Measurements from ENCODE around the gene MACROD2. TPM values are rescaled to one million over a fixed set of nuclear protein-coding genes. Genes with fewer than 3 reads are reported as not detected.

MACROD2 gene
- total and polyA plus RNA-seq, 8 donors, result 0.78 to 31.3 (median 10.9) TPM; not detected in 1

DNA sequence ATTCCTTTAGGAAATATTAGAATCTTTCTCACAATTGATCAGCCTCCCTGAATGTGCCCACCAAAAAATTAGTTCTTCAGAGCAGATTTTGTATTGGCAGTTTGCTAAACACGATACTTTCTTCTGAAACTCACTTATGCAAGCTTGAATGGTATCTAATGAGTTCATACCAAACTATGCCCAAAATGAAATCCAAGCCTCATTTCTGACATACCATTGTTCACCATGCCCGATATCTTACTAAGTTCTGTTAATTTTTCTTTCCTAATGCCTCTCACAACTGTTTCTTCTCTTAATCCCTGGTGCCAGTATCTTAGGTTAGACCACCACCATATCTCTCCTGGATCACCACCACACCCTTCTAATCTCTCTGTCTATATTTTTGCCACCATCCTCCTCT lies 1822.0 kb downstream of the MACROD2 start:
- H3K27me3 ChIP-seq, result no peaks in the 10 kb centered on the region
- H3K9me3 ChIP-seq, result no peaks in the 10 kb centered on the region
- no peaks in the 10 kb centered on the region for H3K36me3 ChIP-seq
- intact Hi-C loops (cut with DNase I; ENCODE audit: low total_unique reads), result no loop called here
- TF ChIP-seq POLR2A (IDR thresholded peaks at IDR 0.05) (no peak), POLR2AphosphoS5 (IDR thresholded peaks at IDR 0.05) (no peak), EP300 (IDR thresholded peaks at IDR 0.05) (no peak)
- TF ChIP-seq, protein P1, sequence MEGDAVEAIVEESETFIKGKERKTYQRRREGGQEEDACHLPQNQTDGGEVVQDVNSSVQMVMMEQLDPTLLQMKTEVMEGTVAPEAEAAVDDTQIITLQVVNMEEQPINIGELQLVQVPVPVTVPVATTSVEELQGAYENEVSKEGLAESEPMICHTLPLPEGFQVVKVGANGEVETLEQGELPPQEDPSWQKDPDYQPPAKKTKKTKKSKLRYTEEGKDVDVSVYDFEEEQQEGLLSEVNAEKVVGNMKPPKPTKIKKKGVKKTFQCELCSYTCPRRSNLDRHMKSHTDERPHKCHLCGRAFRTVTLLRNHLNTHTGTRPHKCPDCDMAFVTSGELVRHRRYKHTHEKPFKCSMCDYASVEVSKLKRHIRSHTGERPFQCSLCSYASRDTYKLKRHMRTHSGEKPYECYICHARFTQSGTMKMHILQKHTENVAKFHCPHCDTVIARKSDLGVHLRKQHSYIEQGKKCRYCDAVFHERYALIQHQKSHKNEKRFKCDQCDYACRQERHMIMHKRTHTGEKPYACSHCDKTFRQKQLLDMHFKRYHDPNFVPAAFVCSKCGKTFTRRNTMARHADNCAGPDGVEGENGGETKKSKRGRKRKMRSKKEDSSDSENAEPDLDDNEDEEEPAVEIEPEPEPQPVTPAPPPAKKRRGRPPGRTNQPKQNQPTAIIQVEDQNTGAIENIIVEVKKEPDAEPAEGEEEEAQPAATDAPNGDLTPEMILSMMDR (IDR thresholded peaks at IDR 0.05), result no peak
- WGBS, 5 donors, result 84 to 95% (median 93%) methylated on average over 2 of the region's 2 CpGs
- H3K27ac ChIP-seq, result no peak overlapping the region
- peaks cover 0 to 15% (median 3%) of the 10 kb centered on the region in 4 donors for H3K4me1 ChIP-seq
- DNase-seq, result no peak
- H3K4me3 ChIP-seq, result no peak overlapping the region

DNA sequence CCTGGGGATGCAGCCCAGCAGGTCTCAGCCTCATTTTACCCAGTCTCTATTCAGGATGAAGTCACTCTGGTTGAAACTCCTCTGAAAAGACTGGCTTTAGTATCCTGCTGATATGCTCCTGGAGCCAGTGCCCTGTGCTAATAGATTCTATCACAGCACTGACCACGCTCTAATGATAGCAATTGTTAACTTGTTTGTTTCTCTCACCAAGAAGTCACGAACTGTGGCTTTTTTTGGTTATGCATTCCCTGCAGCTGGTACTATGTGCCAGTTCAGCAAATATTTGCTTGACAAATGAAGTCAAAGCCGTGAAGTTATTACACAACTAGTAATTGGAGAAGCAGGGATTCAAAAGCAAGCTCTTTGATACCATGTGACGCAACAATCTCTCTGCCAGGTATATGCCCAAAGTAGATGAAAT lies 1823.3 kb downstream of the MACROD2 start:
- peak; percentile 33 to 53 for DNase-seq
- 28 to 55% (median 41%) methylated on average over 4 of the region's 4 CpGs for WGBS, 5 donors
- no peak overlapping the region for H3K27ac ChIP-seq
- H3K4me3 ChIP-seq, result no peak overlapping the region
- TF ChIP-seq EP300 (IDR thresholded peaks at IDR 0.05), result no peak
- TF ChIP-seq POLR2A (IDR thresholded peaks at IDR 0.05), result no peak
- peak in 2 of 3 donors; percentile 55 to 68 for TF ChIP-seq POLR2AphosphoS5 (IDR thresholded peaks at IDR 0.05)
- TF ChIP-seq, protein P1 (IDR thresholded peaks at IDR 0.05), result no peak
- intact Hi-C loops (cut with DNase I; ENCODE audit: low total_unique reads), result no loop called here
- H3K27me3 ChIP-seq, result no peaks in the 10 kb centered on the region
- peaks cover 0 to 15% (median 3%) of the 10 kb centered on the region in 4 donors for H3K4me1 ChIP-seq
- H3K36me3 ChIP-seq, result no peaks in the 10 kb centered on the region
- no peaks in the 10 kb centered on the region for H3K9me3 ChIP-seq

DNA sequence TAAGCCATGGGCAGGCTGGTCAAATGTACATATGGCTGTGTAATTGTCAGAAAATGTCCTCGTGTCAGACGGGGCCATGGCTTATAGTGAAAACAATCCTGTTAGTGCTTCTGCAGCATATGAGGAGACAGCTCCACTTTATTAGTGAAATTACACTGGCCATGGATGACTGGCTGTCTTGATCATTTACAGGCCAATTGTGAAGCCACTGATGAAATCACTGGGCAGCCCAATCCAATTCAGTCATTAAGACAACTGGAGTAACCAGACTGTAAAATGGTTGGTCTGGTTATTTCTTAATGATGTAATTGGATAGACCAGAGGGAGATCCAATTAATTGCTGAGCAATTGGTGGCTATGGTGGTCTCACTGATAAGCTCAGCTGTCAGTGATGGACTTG lies 1828.4 kb downstream of the MACROD2 start:
- intact Hi-C loops (cut with DNase I; ENCODE audit: low total_unique reads), result no loop called here
- TF ChIP-seq POLR2AphosphoS5 (IDR thresholded peaks at IDR 0.05), result no peak
- TF ChIP-seq, protein P1 (IDR thresholded peaks at IDR 0.05), result no peak
- TF ChIP-seq EP300 (IDR thresholded peaks at IDR 0.05), result no peak
- TF ChIP-seq POLR2A (IDR thresholded peaks at IDR 0.05), result no peak
- 60 to 91% (median 66%) methylated on average over 2 of the region's 2 CpGs for WGBS, 5 donors
- Histone ChIP-seq H3K36me3 (no peaks in the 10 kb centered on the region), H3K27ac (no peak overlapping the region), H3K9me3 (no peaks in the 10 kb centered on the region), H3K4me1 (peaks cover 0 to 2% (median 0%) of the 10 kb centered on the region in 4 donors), H3K4me3 (no peak overlapping the region), H3K27me3 (no peaks in the 10 kb centered on the region)
- peak in 1 of 2 donors; percentile 9 for DNase-seq

- no peak for DNase-seq
- Histone ChIP-seq H3K27ac (no peak overlapping the region), H3K4me1 (no peaks in the 10 kb centered on the region), H3K36me3 (no peaks in the 10 kb centered on the region), H3K27me3 (no peaks in the 10 kb centered on the region), H3K4me3 (no peak overlapping the region), H3K9me3 (no peaks in the 10 kb centered on the region)
- TF ChIP-seq POLR2AphosphoS5 (IDR thresholded peaks at IDR 0.05), result no peak
- no peak for TF ChIP-seq EP300 (IDR thresholded peaks at IDR 0.05)
- TF ChIP-seq POLR2A (IDR thresholded peaks at IDR 0.05), result no peak
- TF ChIP-seq, protein P1 (IDR thresholded peaks at IDR 0.05), result no peak
- intact Hi-C loops (cut with DNase I; ENCODE audit: low total_unique reads), result no loop called here
These were observed 1832.3 kb downstream of the MACROD2 start for GRCh38 chr20:15827628-15828027.
